ENCODE results near the gene EXOC1.

GRCh38 chr4:55892156-55892555 lies 38.7 kb downstream of the EXOC1 start:
- no peak for TF ChIP-seq CTCF (conservative IDR thresholded peaks at IDR 0.05 in 1 of 2, IDR thresholded peaks at IDR 0.05 in 1 of 2; ENCODE audit: extremely low read depth in 1 of 2, insufficient read depth in 1 of 2, low read depth in 1 of 2, low read length in 2 of 2)
- TF ChIP-seq EZH2 (IDR thresholded peaks at IDR 0.05; ENCODE audit: borderline replicate concordance, low read length), result no peak

Data from mammary epithelial cell (primary cell).